ENCODE measurements around the gene MRPS27.

MRPS27 gene

GRCh38 chr5:72290356-72291133, 29.5 kb downstream of the MRPS27 start:
- DNase-seq, result no peak

- DNase-seq, result peak; percentile 33
These were observed 31.1 kb downstream of the MRPS27 start for GRCh38 chr5:72288924-72289323.

GRCh38 chr5:72286798-72287197, 33.2 kb downstream of the MRPS27 start:
- DNase-seq, result no peak

- no peak for DNase-seq
These were observed 34.6 kb downstream of the MRPS27 start for GRCh38 chr5:72285424-72285821.

GRCh38 chr5:72284559-72285423, 35.2 kb downstream of the MRPS27 start:
- no peak for DNase-seq

GRCh38 chr5:72283358-72283757, 36.7 kb downstream of the MRPS27 start:
- no peak for DNase-seq

GRCh38 chr5:72282878-72283277, 37.2 kb downstream of the MRPS27 start:
- DNase-seq, result no peak

GRCh38 chr5:72281764-72282499, 38.1 kb downstream of the MRPS27 start:
- no peak for DNase-seq

- DNase-seq, result no peak
These were observed 38.6 kb downstream of the MRPS27 start for GRCh38 chr5:72281430-72281763.

- DNase-seq, result no peak
These were observed 39.4 kb downstream of the MRPS27 start for GRCh38 chr5:72280581-72281069.

- no peak for DNase-seq
These were observed 43.8 kb downstream of the MRPS27 start for GRCh38 chr5:72276219-72276752.

GRCh38 chr5:72273547-72273946, 46.5 kb downstream of the MRPS27 start:
- no peak for DNase-seq

GRCh38 chr5:72272398-72272797, 47.6 kb downstream of the MRPS27 start:
- no peak for DNase-seq

GRCh38 chr5:72271702-72272101, 48.3 kb downstream of the MRPS27 start:
- DNase-seq, result no peak

- no peak for DNase-seq
These were observed 50.0 kb downstream of the MRPS27 start for GRCh38 chr5:72270037-72270436.

- DNase-seq, result no peak
These were observed 50.6 kb downstream of the MRPS27 start for GRCh38 chr5:72269411-72269780.

- DNase-seq, result peak; percentile 12
These were observed 51.2 kb downstream of the MRPS27 start for GRCh38 chr5:72268753-72269410.

GRCh38 chr5:72268260-72268659, 51.8 kb downstream of the MRPS27 start:
- no peak for DNase-seq

- DNase-seq, result no peak
These were observed 52.4 kb downstream of the MRPS27 start for GRCh38 chr5:72267685-72268084.

- no peak for DNase-seq
These were observed 53.2 kb downstream of the MRPS27 start for GRCh38 chr5:72266862-72267261.

- no peak for DNase-seq
These were observed 54.8 kb downstream of the MRPS27 start for GRCh38 chr5:72265032-72265877.

- no peak for DNase-seq
These were observed 63.5 kb downstream of the MRPS27 start for GRCh38 chr5:72256536-72256935.
